SIG-M5 (cell line): ENCODE results near the gene SNX6.
"Not testable (repeated sequence)": the region's sequence is repeated elsewhere in the genome, so short reads cannot be mapped to it uniquely, and the experiment has no call there.

Source experiments
- DNase-seq: peaks from one replicate; lab custom pipeline; 2025; lab: John Stamatoyannopoulos, UW

SNX6 gene

DNA sequence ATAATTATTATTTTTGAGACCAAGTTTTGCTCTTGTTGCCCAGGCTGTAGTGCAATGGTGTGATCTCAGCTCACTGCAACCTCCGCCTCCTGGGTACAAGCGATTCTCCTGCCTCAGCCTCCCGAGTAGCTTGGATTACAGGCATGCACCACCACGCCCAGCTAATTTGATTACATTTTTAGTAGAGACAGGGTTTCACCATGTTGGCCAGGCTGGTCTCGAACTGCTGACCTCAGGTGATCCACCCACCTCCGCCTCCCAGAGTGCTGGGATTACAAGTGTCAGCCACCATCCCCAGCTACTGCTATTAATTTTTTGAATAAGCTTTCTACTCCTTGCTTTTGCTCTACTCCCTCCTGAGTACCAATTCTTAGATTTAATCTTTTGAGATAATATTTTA lies 108.9 kb downstream of the SNX6 start:
- not testable (repeated sequence) for DNase-seq

DNA sequence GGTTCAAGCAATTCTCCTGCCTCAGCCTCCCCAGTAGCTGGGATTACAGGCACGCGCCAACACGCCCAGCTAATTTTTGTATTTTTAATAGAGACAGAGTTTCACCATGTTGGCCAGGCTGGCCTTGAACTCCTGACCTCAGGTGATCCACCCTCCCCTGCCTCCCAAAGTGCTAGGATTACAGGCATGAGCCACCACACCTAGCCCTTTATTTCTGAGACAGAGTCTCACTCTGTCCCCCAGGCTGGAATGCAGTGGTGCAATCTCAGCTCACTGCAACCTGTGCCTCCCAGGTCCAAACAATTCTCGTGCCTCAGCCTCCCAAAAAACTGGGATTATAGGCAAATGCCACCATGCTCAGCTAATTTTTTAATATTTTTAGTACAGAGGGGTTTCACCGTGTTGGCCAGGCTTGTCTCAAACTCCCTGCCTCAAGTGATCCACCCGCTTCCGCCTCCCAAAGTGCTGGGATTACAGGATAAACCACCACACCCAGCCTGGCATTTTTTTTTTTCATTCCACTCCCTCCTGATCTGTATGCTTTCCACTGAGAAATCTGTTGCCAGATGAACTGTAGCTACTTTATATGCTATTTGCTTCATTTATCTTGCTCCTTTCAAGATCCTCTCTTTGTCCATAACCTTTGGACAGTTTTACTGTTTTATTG lies 109.5 kb downstream of the SNX6 start:
- not testable (repeated sequence) for DNase-seq
